ENCODE results near the gene ARID5B. TPM values are rescaled to one million over a fixed set of nuclear protein-coding genes. Genes with fewer than 3 reads are reported as not detected.

ARID5B gene
- total RNA-seq, 1 donor, result 94.1 TPM

GRCh38 chr10:62133618-62134017, 232.1 kb downstream of the ARID5B start:
- no peak overlapping the region for H2AFZ ChIP-seq (ENCODE audit: low read length)
- no peak overlapping the region for H3K27ac ChIP-seq (ENCODE audit: low read depth, low read length)
- no peak overlapping the region for H3K4me2 ChIP-seq (ENCODE audit: insufficient read depth, low read length)
- H4K20me1 ChIP-seq (ENCODE audit: insufficient read depth, low read length), result no peaks in the 10 kb centered on the region
- no peak overlapping the region for H3K4me3 ChIP-seq (ENCODE audit: insufficient read depth, low read length)
- no peaks in the 10 kb centered on the region for H3K27me3 ChIP-seq (ENCODE audit: insufficient read depth, low read length)
- H3K79me2 ChIP-seq (ENCODE audit: insufficient read depth, low read length), result no peaks in the 10 kb centered on the region
- H3K36me3 ChIP-seq (ENCODE audit: insufficient read depth, low read length), result no peaks in the 10 kb centered on the region
- no peak for DNase-seq (ENCODE audit: insufficient read length, low spot score, missing footprints)
- peaks cover 17% of the 10 kb centered on the region for H3K4me1 ChIP-seq (ENCODE audit: insufficient read depth, low read length)
- H3K9me3 ChIP-seq (ENCODE audit: low read depth, low read length), result no peaks in the 10 kb centered on the region
- TF ChIP-seq, protein P1, sequence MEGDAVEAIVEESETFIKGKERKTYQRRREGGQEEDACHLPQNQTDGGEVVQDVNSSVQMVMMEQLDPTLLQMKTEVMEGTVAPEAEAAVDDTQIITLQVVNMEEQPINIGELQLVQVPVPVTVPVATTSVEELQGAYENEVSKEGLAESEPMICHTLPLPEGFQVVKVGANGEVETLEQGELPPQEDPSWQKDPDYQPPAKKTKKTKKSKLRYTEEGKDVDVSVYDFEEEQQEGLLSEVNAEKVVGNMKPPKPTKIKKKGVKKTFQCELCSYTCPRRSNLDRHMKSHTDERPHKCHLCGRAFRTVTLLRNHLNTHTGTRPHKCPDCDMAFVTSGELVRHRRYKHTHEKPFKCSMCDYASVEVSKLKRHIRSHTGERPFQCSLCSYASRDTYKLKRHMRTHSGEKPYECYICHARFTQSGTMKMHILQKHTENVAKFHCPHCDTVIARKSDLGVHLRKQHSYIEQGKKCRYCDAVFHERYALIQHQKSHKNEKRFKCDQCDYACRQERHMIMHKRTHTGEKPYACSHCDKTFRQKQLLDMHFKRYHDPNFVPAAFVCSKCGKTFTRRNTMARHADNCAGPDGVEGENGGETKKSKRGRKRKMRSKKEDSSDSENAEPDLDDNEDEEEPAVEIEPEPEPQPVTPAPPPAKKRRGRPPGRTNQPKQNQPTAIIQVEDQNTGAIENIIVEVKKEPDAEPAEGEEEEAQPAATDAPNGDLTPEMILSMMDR (IDR thresholded peaks at IDR 0.05; ENCODE audit: extremely low read depth, low read depth, low read length), result no peak

DNA sequence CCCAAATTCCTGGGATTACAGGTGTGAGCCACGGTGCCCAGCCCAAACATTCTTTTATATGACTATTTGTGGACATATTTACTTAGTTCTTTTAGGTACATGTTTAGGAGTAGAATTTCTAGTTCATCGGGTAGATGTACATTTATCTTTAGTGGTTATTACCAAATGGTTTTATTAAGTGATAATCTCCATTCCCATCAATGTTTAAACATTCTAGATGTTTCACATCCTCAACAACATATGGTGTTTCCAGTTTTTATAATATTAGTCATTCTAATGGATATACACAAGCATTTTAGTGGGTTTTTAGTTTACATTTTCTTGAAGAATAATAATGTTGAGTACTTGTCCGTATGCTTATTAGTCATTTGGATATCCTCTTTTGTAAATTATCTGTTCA, 235.4 kb downstream of the ARID5B start:
- DNase-seq (ENCODE audit: insufficient read length, low spot score, missing footprints), result no peak
- no peaks in the 10 kb centered on the region for H4K20me1 ChIP-seq (ENCODE audit: insufficient read depth, low read length)

More for the DNA sequence above, 235.4 kb downstream of the ARID5B start:
- Histone ChIP-seq H3K4me3 (ENCODE audit: insufficient read depth, low read length) (no peak overlapping the region), H2AFZ (ENCODE audit: low read length) (no peak overlapping the region), H3K27ac (ENCODE audit: low read depth, low read length) (no peak overlapping the region), H3K27me3 (ENCODE audit: insufficient read depth, low read length) (no peaks in the 10 kb centered on the region), H3K4me2 (ENCODE audit: insufficient read depth, low read length) (no peak overlapping the region), H3K36me3 (ENCODE audit: insufficient read depth, low read length) (no peaks in the 10 kb centered on the region), H3K9me3 (ENCODE audit: low read depth, low read length) (no peaks in the 10 kb centered on the region), H3K79me2 (ENCODE audit: insufficient read depth, low read length) (no peaks in the 10 kb centered on the region), H3K4me1 (ENCODE audit: insufficient read depth, low read length) (no peaks in the 10 kb centered on the region)
- TF ChIP-seq, protein P1 (IDR thresholded peaks at IDR 0.05; ENCODE audit: extremely low read depth, low read depth, low read length), result no peak

Other genes with a start within 250 kb of the ARID5B start
- gene CABCOCO1, start 238.8 kb upstream of the ARID5B start, total RNA-seq, result 2.2 and 3.5 TPM in 2 replicates